ENCODE results near the gene KDM5A.
"Not testable (repeated sequence)": the region's sequence is repeated elsewhere in the genome, so short reads cannot be mapped to it uniquely, and the experiment has no call there.

Gene KDM5A

DNA sequence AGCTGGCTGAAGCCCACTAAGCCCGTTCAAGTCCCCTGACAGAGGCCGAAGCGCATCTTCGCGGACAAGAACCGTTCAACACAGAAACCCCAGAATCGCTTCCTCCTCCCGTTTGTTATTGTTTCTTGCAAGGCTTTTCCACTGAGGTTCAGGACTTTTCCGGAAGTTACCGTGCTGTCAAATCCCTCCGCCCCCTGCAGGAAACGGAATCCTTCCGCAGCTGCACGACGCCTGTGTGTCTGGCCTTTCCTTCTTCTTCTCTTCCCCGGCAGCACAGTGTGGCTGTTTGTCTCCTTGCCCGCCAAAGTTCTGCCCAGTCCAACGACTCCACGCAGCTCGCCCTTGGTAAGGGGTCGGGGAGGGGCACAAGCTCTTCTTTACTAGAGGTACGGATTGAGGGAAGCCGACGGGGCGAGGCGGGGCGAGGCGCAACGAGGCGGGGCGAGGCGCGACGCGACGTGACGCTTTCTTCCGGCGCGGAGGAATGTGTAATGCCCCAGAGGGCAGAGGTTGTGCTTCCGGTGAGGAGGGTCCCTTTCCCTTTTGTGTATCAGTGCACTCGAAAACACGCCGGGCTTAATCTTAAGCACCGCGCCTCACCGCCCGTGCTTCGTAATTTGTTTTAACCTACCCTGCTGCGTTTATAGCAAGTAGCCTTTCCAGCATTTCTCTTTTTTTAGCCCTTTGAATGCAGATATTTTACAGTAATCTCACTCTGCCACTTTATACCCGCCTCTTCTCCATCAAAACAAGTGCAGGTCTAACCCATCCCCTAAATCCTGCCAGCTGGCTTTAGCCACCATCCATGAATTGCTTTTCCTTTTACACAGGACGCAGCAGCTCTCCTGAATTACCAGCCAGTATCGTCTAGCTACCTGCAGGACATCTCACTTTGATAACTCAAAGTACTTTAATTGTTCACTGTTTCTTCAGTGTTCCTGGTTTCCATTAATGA lies at the start of gene KDM5A:
Gene KDM5A, minus strand, starts transcription at position 179 of the 955 bp plus-strand sequence. CDS start 229 bp downstream, outside the sequence.
- peak; percentile 92 for DNase-seq (ENCODE audit: low spot score)

GRCh38 chr12:435737-436136 lies 46.6 kb upstream of the KDM5A start:
- not testable (repeated sequence) for DNase-seq (ENCODE audit: low spot score)

- DNase-seq (ENCODE audit: low spot score) = no peak
These were observed 33.4 kb upstream of the KDM5A start for GRCh38 chr12:422526-422925.

DNA sequence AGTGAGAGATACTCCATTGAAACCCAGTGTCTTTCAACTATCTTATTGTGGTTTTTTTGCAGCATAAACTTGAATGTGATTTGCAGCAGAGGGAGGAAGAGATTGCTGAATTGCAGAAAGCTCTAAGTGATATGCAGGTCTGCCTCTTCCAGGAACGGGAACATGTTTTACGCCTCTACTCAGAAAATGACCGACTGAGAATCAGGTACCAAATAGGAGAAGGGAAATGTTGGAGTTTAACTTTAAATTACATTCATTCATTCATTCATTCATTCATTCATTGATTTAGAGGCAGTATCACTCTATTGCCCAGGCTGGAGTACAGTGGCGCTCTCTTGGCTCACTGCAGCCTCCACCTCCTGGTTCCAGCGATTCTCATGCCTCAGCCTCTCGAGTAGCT lies 29.3 kb upstream of the KDM5A start:
- no peak for DNase-seq (ENCODE audit: low spot score)

DNA sequence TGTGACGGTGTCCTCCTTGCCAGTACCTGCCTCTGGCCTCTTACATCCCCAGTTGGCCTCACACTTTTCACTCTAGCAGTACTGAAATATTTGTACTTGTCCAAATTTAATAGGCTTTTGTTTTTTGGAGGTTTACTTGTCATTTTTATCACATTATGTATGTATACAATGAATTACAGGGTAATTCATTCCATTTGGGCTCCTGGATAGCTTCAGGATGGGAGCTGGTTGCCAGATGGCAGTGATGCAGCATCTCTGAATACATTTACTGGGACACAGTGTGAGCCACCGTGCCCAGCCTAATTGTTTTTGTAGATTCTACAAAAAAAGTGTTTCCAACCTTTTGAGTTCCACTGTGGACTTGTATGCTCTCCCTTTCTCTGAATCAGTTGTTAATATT lies 25.7 kb upstream of the KDM5A start:
- no peak for DNase-seq (ENCODE audit: low spot score)

DNA sequence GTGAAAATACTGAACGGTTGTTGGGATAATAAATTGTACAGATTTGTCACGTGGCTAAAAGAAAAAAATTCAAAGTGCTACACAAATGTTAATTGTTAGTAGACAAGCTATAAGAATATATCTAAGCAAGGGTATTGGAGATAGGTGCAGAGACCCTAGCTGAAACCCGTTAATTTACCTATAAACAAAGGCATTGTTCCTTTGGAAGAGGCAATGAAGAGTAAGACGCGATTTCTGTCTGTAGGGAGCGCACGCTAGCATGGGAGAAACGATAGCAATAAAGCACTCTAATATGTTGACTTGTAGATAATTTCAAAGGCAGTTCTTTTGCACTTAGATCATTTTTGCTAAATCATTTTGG lies 12.9 kb upstream of the KDM5A start:
- DNase-seq (ENCODE audit: low spot score) = no peak

- peak; percentile 97 for DNase-seq (ENCODE audit: low spot score)
These were observed 12.3 kb upstream of the KDM5A start, which contains the start of gene CCDC77 for GRCh38 chr12:401235-402028. CCDC77 (plus strand) TSS chr12:401644; CDS start chr12:409384, 7,740 bp downstream.

DNA sequence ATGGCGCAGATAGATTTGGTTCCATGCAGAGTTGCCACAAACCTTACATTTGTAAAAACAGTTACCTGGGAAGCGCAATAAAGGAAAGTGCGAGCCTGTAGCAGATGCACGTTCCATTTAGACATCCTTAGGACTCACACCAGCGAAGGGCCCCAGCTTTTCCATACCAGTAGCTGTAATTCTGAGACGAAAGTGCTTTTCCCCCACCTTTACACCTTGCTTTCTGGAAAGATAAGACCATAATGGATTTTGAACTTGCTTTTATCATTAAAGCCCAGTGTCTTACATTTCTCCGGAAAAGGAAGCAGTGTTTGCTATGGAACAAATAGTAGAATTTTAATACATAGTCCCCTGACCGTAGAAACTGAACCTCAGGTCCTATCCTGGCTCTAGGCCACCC lies 11.7 kb upstream of the KDM5A start:
- DNase-seq (ENCODE audit: low spot score) = no peak

GRCh38 chr12:388541-389141 lies 479 bp downstream of the KDM5A start:
- DNase-seq (ENCODE audit: low spot score) = peak; percentile 17

DNA sequence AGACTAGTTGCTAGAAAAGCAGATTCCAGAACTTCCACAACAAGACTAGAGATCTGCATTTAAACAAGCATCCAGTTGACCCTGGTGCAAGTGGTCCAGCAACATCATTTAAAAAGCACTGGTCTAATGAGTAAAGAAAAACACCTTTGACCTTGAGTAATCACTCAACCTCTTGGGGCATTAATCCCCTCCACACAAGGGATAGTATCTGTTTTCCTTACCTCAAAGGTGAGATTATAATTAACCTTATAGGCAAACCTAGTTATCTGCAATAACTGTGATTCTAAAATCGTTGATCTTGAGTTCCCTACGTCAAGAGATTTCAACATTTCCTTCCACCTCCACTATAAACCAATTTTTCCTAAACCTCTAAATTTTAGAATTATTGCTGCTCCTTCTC lies 1.1 kb downstream of the KDM5A start:
- DNase-seq (ENCODE audit: low spot score) = no peak

DNA sequence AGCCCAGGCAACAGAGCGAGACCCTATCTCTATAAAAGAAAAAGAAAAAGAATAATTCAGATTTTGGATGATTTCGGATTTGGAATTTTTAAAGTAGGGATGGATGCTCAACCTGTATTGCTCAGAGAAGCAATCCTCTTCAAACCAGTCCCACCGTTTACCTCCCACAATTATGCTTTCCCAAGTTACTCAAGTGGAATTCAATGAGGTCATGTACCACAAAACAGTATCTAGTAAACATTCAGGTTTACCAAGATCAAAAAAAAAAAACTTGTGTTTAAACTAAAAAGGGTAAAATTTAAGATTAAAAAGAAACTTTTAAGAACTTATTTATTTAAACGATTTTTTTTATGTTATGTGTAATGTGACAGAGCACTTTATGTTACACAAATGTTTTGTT lies 2.5 kb downstream of the KDM5A start:
- peak; percentile 25 for DNase-seq (ENCODE audit: low spot score)

DNA sequence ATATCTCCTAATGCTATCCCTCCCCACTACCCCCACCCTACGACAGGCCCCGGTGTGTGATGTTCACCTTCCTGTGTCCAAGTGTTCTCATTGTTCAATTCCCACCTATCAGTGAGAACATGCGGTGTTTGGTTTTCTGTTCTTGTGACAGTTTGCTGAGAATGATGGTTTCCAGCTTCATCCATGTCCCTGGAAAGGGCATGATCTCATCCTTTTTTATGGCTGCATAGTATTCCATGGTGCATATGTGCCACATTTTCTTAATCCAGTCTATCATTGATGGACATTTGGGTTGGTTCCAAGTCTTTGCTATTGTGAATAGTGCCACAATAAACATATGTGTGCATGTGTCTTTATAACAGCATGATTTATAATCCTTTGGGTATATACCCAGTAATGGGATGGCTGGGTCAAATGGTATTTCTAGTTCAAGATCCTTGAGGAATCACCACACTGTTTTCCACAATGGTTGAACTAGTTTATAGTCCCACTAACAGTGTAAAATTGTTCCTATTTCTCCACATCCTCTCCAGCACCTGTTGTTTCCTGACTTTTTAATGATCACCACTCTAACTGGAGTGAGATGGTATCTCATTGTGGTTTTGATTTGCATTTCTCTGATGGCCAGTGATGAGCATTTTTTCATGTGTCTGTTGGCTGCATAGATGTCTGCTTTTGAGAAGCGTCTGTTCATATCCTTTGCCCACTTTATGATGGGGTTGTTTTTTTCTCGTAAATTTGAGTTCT lies 18.2 kb downstream of the KDM5A start:
- not testable (repeated sequence) for DNase-seq (ENCODE audit: low spot score)

GRCh38 chr12:367972-368371 lies 21.1 kb downstream of the KDM5A start:
- no peak for DNase-seq (ENCODE audit: low spot score)

- DNase-seq (ENCODE audit: low spot score) = no peak
These were observed 22.3 kb downstream of the KDM5A start for GRCh38 chr12:366820-367219.

DNA sequence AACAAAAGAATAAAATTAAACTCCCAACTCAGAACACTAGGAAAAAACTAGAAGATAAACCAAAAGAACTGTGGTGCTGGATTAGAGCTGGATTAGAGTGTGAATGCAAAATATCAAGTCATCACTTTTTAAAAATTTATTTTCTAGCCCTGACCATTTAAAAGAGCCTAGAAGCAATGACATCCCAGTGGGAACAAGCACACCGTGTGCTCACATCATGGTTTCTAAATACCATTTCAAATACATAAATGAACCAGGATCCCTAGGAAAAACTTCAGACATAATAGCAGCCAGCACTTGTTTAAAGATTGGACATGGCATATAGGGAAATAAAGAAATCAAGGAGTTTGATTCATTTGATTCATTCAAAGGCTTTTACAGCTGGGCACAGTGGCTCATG lies 30.0 kb downstream of the KDM5A start:
- DNase-seq (ENCODE audit: low spot score) = no peak

DNA sequence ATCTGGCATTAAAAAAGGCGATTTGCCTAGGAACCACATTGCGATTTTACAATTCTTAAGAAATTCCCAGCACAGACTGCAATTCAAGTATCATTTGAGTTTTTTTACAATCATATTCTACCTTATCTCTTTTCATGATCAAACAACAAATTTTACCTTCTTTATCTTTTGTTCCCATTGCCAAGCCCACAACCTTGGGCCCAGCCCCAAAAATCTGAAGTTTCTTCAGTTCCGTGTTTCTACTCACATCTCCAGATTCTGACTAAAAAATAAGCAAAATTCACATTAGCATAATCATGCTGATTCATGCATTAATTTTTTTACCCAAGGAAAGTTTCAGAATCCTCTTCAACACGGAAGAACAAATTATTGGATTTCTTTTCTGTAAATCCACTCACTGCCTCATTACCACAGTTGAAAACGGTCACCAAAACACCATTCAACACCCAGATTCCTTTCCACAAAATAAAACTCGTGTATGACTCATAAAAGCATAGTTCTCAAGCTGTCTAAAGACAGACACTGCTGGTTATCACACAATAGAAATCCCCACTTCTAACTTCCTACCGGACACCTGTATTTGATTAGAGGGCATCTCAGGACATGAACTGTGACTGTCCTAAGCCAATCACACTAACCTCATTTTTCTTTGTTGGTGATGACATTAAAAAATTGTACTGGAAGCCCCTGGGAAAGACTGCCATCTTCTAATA lies 32.7 kb downstream of the KDM5A start:
- no peak for DNase-seq (ENCODE audit: low spot score)

DNA sequence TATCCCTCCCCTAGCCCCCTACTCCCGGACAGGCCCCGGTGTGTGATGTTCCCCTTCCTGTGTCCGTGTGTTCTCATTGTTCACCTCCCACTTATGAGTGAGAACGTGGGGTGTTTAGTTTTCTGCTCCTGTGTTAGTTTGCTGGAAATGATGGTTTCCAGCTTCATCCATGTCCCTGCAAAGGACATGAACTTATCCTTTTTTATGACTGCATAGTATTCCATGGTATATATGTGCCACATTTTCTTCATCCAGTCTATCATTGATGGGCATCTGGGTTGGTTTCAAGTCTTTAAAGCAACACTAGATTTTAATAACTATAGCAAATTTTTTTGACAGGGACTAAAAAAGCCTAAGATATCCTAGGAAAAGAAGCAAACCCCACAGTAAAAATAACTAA lies 37.9 kb downstream of the KDM5A start:
- DNase-seq (ENCODE audit: low spot score) = not testable (repeated sequence)

DNA sequence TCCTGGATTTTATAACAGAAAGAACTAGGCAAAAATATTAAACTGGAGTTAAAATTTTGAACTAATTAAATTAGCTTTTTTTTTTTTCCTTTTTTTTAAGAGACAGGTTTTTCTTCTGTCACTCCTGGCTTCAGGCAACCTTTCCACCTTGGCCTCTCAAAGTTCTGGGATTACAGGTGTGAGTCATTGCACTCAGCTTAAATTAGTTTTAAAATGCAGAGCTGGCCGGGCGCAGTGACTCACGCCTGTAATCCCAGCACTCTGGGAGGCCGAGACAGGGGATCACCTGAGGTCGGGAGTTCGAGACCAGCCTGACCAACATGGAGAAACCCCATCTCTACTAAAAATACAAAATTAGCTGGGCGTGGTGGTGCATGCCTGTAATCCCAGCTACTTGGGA lies 39.5 kb downstream of the KDM5A start:
- DNase-seq (ENCODE audit: low spot score) = not testable (repeated sequence)

DNA sequence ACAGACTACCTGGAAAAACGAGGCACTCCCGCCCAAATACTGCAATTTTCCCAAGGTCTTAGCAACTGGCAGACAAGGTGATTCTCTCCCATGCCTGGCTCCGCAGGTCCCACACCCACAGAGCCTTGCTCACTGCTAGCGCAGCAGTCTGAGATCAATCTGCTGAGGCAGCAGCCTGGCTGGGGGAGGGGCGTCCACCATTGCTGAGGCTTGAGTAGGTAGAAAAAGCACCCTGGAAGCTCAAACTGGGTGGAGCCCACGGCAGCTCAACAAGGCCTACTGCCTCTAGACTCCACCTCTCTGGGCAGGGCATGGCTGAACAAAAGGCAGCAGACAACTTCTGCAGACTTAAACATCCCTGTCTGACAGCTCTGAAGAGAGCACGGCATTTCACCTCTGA lies 46.1 kb downstream of the KDM5A start:
- DNase-seq (ENCODE audit: low spot score) = not testable (repeated sequence)

DNA sequence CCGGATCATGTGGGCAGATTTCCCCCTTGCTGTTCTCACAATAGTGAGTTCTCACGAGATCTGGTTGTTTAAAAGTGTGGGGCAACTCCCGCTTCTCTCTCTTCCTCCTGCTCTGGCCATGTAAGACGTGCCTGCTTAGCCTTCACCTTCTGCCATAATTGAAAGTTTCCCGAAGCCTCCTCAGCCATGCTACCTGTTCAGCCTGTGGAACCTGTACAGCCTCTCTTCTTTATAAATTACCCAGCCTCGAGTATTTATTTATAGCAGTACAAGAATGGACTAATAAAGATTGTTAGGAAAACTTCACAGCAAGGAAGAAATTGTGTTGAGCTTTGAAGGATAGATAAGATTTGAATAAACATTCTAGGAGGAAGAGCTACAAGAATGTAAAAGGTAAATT lies 52.1 kb downstream of the KDM5A start:
- no peak for DNase-seq (ENCODE audit: low spot score)

- DNase-seq (ENCODE audit: low spot score) = no peak
These were observed 55.0 kb downstream of the KDM5A start for GRCh38 chr12:334125-334524.
